ENCODE results near the gene PLD5.
"Not testable (repeated sequence)": the region's sequence is repeated elsewhere in the genome, so short reads cannot be mapped to it uniquely, and the experiment has no call there.

Gene PLD5

DNA sequence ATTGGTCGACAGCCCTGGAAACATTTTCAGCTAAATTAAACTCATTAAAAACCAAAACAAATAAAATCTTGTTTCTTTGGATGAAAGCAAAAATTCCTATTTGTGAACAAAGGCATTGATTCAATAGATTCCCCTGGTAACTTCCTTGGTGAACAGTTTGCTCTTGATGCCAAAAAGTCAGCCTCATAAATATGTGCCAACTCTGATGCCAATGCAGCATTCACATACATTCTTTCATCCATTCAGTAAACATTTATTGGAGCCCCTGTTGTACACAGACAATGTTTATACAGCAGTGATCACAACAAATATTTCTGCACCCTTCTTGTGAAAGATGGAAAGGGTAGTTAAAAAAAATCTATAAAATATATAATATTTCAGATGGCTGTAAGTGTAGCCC is 107.8 kb downstream of the PLD5 start:
- no peak for DNase-seq

- DNase-seq: no peak
These were observed 111.6 kb downstream of the PLD5 start for GRCh38 chr1:242412921-242413320.

DNA sequence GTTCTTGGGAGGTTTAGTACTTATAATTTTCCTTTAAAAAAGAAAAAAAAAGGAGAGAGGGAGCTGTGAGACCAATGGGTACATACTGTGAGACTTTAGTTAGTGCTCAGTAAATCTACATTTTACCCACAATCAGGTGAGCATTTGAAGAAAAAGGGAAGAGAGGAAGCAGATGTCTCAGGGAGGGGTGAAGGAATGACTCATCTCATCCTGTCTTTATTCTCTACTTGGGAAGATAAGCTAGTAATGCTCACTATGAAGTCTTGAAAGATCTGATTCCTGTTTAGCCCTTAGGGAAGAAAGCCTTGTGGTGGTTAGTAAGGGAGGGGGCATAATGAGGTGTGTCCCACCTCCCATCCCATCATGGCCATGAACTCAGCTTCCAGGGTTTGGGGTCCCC is 112.6 kb downstream of the PLD5 start:
- DNase-seq: no peak

- no peak for DNase-seq
These were observed 118.5 kb downstream of the PLD5 start for GRCh38 chr1:242405947-242406346.

- no peak for DNase-seq
These were observed 120.2 kb downstream of the PLD5 start for GRCh38 chr1:242404296-242404695.

DNA sequence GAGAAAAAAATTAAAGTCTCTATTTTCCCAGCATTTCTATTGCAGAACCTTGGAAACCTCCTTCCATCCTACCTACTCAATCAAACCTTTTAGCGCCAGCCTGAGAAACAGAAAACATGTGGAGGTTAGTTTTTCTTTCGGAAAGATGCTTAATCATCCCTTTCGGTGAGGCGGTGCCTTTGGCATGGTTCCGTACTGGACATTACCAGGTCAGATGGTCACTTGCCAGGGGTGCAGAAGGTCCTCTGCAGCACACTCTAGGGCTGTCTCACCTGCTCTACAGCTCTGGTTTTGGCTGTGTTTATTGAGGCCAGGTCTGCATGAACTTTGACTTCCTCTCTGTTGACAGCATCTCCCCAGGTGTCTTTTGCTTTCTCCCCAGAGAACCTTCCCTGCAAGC is 121.5 kb downstream of the PLD5 start:
- DNase-seq: no peak

GRCh38 chr1:242401937-242402336 is 122.6 kb downstream of the PLD5 start:
- DNase-seq: no peak

- no peak for DNase-seq
These were observed 126.1 kb downstream of the PLD5 start for GRCh38 chr1:242398351-242398750.

DNA sequence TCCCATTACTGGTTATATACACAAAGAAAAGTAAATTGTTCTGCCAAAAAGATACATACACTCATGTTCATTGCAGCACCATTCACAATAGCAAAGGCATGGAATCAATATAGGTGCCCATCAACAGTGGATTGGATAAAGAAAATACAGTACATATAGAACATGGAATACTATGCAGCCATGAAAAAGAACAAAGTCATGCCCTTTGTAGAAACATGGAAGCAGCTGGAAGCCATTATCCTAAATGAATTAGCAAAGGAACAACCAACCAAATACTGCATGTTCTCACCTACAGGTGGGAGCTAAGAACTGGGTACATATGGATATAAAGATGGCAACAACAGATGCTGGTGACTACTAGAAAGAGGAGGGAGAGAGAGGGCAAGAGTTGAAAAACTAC is 132.6 kb downstream of the PLD5 start:
- DNase-seq: no peak

DNA sequence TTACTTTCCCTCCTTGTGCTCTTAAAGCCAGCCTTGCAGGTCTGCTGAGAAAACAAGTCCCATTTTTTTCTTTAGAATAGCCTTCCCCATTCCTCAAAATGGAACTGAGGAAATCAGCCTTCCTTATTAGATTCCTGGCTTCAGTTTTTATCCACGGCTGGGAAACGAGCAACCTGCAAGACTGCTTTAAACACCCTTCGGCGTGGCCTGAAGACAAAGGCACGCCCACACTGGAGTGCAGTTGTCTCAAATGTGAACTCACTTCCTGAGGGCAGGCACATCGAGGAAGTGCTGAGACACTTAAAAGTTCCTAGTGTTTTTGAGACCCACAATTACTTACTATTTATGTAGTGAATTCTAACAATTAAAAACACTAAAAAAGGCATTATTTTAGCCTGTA is 148.4 kb downstream of the PLD5 start:
- not testable (repeated sequence) for DNase-seq

DNA sequence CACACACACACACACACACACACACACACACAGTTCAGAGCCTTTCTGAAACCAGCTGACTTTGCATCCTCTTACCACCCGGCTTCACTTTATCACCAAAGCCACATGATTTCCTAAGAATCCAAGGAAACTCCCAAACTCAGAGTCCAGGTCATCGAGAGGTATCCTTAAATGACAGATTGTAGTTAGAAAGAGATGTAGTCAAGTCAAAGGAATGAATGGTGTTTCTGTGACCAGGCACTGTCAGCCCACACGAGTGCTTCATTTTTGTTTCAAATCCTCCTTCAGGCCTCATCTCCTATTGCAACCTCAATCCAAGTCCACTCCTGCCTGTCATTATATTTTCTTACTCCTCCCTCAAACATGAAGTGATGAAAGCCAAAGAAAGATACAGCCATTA is 174.1 kb downstream of the PLD5 start:
- DNase-seq: not testable (repeated sequence)

DNA sequence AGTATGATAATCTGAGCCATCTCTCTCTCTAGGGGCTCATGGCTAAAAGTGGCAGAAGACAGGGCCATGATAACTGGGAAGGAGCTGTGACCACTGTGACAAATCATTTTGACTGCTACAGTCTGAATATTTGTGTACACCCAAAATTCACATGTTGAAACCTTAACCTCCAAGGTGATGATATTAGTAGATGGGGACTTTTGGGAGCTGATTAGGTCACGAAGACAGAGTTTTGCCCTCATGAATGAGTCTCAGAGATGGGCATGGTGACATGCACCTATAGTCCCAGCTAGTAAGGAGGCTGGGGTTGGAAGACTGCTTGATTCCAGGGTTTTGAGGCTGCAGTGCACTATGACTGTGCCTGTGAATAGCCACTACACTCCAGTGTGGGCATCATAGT is 174.9 kb downstream of the PLD5 start:
- DNase-seq: no peak

DNA sequence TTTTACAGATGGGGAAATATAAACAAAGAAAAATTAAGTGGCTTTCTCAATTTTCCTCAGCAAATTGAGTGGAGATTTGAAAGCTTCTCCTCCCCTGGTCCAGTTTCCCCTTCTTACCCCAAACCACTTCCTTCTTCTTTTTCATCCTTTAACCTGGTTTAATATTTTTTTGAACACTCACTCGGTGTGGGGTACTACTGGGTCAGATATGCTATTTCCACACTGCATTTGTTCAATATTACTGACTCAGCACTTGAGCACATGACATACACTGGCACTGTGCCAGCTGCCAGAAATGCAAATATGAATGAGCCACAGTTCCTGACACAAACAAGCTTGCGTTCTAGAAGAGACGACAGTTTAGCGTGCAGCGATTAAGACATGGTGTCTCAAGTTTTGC is 193.6 kb downstream of the PLD5 start:
- DNase-seq: not testable (repeated sequence)

- DNase-seq: not testable (repeated sequence)
These were observed 197.1 kb downstream of the PLD5 start for GRCh38 chr1:242327381-242327780.

DNA sequence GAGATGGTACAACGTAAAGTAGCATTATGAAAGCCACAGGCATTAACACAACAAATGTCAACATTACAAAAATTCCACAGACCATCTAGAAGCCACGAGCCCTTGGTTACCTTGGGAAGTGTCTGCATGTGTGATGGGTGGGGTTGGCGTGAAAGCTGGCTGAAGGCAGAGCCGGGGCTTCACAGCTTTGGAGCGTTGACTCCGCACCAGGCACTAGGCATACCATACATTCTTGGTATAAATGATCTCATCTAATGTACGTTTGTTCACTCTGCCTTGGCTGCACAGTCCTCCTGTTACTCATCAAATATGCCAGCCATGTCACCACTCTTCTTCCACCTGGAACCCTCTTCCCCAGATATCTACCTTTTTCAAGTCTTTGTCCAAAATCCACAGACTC is 202.5 kb downstream of the PLD5 start:
- not testable (repeated sequence) for DNase-seq

DNA sequence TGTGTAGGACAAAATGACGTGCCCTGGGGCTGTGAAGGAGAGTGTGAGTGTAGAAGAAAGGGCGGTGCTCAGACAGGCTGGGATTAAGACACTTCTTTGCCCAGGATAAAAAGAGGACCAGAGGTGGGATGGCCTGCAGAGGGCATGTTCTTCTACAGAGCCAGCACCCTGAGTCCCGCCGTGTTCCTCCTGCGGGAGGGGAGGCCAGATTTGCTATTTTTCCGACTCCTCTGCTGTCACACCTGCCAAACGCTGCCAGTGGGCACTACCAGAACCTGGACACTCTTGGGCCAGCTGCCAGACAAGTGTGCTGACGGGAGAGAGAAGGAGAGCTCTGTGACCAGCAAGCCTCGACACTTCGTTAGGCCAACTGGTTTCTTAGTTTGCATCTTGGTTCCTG is 206.4 kb downstream of the PLD5 start:
- DNase-seq: no peak

DNA sequence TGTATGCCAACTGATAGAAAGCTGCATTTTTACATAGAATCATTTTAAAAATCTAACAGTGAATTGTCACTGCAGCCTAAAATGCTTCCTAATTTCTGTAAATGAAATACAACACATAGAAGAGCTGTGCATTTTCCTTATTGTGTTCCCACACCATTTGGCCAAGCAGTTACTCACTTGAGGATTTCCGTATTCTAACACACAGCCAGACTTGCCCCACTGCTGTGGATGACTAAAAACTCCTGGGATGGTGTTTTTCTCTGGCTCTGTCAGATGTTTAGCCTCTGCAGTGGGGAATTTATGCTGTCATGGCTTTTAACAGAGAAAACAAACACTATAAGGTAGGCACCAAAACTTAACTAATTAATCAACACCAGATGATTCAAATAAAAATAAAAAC is 209.6 kb downstream of the PLD5 start:
- DNase-seq: not testable (repeated sequence)

DNA sequence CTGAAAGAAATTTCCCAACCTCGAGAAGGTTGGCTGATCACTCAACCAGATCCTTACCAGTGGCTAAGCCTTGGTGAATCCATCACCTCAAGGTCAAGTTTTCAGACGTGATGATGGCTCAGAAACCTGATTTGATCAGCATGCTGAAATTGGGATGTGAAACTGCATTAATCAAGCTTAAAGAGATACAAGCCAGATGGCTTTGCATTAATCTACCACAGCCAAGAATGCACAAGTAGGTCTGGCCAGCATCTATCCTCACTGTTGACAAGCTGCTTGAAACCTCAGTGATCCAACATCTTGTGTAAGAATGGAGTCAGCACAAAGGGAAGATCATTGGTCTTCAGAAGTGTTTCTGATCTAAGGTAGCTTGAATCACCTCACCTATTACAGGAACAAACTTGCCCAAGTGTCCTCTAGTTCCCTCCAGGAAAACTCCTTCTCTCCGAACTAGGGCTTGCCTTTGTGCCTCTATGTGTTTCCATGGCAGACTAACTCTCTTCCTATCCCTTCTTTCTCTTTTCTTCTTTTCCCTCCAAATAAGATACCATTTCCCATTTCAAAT is 210.3 kb downstream of the PLD5 start:
- DNase-seq: not testable (repeated sequence)

DNA sequence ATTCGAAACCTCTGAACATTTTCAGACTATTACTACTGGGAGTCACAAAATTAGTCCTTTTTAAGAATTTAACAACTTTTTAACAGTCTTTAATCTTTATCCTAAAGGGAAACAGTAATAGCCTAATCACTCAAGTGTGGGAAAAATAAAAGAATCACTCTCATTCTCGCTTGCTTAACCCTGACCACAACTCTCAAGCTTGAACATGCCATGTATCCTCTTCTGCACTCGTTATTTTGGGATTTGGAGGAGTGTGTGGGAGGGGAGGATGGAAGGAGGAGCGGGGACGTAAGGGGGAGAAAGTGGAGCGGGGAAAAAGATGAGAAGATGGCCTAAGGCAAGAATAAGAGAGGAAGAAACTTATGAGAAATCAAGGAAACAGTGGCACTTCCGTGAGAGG is 215.8 kb downstream of the PLD5 start:
- DNase-seq: not testable (repeated sequence)

DNA sequence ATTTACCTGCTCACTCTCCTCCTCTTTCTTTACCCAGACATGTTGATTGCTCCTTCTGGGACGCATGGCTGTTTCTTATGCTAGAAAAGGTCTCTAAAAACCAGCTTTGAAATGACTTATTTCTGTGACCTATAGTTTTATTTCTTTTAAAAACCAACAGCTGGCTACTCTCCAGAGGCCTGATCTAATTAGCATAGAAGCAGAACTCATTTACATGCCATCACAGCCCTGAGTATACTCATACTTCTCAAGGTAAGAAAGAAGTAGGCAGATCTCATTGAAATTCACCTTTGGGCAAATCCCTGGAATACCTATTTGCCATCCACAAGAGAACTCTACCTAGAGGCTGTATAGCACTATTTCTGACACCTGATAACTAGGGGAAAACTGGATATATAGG is 230.7 kb downstream of the PLD5 start:
- not testable (repeated sequence) for DNase-seq

DNA sequence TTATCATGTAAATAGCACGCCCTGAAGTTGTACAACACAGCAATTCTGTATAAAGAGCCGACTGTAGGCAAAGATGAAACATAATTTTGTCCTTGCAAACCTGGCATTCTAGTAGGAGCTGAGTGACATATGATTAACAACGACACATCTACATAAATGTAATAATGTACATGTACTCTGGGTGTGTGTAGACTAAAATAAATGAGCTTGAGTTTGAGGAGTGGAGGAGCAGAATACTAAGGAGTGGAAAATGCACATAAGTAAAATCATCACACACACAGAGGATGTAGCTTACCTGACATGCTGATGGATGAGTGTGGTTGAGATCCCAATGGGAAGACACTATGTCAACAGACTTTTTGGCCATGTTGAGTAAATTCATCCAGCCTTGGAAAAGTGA is 236.4 kb downstream of the PLD5 start:
- not testable (repeated sequence) for DNase-seq

DNA sequence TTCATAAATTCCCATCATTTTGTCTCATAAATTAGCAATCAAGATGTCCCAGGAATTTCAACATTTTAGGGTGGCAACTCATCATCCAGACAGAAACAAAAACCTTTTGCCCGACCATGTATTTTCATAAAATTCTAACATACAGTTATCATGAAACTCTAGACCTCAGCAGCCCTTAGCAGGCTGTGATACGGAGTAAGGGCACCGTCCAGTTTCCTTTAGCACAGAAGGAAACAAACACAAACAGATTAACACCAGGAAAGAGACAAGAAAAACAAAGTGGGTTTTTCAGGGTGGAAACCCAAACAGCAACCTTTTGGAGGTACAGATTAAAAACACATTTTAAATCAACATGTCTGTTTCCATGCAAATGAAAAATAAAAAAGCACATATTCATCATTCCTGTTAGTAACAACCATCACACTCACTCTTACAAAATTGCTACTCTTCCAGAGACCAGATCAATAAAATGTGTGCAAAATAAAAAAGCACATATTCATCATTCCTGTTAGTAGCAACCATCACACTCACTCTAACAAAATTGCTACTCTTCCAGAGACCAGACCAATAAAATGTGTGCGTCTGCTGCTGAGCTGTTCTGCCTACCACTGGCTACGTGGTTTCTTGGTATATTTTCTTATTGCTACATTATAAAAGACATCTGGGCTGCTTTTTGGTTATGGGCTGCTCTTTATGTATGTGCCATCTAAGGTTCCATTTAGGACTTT is 241.6 kb downstream of the PLD5 start:
- not testable (repeated sequence) for DNase-seq

- not testable (repeated sequence) for DNase-seq
These were observed 246.1 kb downstream of the PLD5 start for GRCh38 chr1:242278406-242278805.

- DNase-seq: not testable (repeated sequence)
These were observed 247.7 kb downstream of the PLD5 start for GRCh38 chr1:242276769-242277168.

GRCh38 chr1:242267004-242267403 is 257.5 kb downstream of the PLD5 start:
- DNase-seq: not testable (repeated sequence)
